ENCODE measurements around the gene TMEM40. TPM values are rescaled to one million over a fixed set of nuclear protein-coding genes. Genes with fewer than 3 reads are reported as not detected.

Gene TMEM40
- total RNA-seq, 2 experiments from 2014 or later, result not detected

DNA sequence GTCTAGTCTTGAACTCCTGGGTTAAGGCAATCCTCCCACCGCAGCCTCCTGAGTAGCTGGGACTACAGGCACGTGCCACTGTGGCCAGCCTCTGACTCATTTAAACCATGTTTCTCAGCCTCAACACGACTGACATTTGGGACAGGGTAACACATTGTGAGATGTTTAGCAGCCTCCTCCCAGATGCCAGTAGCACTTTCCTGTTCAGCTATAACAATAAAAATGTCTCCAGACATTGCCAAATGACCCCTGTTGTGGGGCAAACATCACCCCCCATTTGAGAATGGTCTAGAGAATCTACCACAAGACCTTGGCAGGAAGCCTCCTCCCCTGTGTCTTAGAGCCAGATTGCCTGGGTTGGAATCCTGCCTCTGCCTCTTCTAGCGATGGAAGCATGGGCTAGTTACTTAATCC, 8.4 kb downstream of the TMEM40 start:
- Histone ChIP-seq H2AFZ (ENCODE audit: low read length) (peak overlapping the region; percentile 71), H3K9me3 (ENCODE audit: low read length) (no peaks in the 10 kb centered on the region), H3K4me3 (ENCODE audit: low read depth, low read length, poor library complexity, severe bottlenecking) (peak overlapping the region; percentile 3), H3K36me3 (ENCODE audit: insufficient read depth, low read length) (no peaks in the 10 kb centered on the region), H3K4me1 (ENCODE audit: insufficient read depth, low read length, poor library complexity, severe bottlenecking) (peaks cover 60% of the 10 kb centered on the region), H3K27ac (ENCODE audit: low read depth, low read length, poor library complexity, severe bottlenecking) (peak overlapping the region; percentile 86), H3K9me2 (ENCODE audit: insufficient read depth, low read length) (no peaks in the 10 kb centered on the region), H3K79me2 (ENCODE audit: insufficient read depth, low read depth, low read length) (no peaks in the 10 kb centered on the region), H3K4me2 (ENCODE audit: low read length) (peak overlapping the region; percentile 63), H4K20me1 (ENCODE audit: insufficient read depth, low read length) (no peaks in the 10 kb centered on the region)
- ChIA-PET POLR2A (interaction anchor here (0.6 to 2.7 kb wide), 4 partner anchors 9 to 233 kb away, joined by 3 to 8 read pairs (median 4); partner anchors contain the start of gene TMEM40), CTCF (ENCODE audit: unreplicated experiment) (no interaction called here)
- DNase-seq (ENCODE audit: low spot score), result no peak
- intact Hi-C loops (cut with micrococcal nuclease; ENCODE audit: unreplicated experiment), result no loop called here
- TF ChIP-seq, protein P1, sequence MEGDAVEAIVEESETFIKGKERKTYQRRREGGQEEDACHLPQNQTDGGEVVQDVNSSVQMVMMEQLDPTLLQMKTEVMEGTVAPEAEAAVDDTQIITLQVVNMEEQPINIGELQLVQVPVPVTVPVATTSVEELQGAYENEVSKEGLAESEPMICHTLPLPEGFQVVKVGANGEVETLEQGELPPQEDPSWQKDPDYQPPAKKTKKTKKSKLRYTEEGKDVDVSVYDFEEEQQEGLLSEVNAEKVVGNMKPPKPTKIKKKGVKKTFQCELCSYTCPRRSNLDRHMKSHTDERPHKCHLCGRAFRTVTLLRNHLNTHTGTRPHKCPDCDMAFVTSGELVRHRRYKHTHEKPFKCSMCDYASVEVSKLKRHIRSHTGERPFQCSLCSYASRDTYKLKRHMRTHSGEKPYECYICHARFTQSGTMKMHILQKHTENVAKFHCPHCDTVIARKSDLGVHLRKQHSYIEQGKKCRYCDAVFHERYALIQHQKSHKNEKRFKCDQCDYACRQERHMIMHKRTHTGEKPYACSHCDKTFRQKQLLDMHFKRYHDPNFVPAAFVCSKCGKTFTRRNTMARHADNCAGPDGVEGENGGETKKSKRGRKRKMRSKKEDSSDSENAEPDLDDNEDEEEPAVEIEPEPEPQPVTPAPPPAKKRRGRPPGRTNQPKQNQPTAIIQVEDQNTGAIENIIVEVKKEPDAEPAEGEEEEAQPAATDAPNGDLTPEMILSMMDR (conservative IDR thresholded peaks at IDR 0.05; ENCODE audit: low read length), result no peak
- no peak for TF ChIP-seq EZH2phosphoT487 (IDR thresholded peaks at IDR 0.05; ENCODE audit: borderline replicate concordance, low read depth, low read length)
- no TSS peak for BruUV-seq (replicated peaks)

DNA sequence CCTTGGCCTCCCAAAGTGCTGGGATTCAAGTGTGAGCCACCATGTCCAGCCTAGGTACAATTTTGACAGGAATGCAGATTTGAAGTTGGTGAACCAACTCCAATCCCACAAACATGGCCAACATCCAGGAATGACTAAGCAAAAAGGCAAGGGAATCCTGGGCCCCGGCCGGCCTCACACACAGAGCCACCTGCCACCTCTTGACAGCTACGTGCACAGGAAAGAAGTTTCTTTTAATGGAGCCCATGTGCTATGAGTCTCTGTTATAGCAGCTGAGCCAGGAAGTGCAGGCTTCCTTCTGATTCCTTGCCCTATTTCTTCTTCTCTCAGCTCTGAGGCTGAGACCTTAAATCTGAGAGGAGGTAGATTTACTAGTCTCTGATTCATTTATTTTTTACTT, 8.8 kb downstream of the TMEM40 start:
- Histone ChIP-seq H3K9me3 (ENCODE audit: low read length) (no peaks in the 10 kb centered on the region), H3K27ac (ENCODE audit: low read depth, low read length, poor library complexity, severe bottlenecking) (peak overlapping the region; percentile 86), H4K20me1 (ENCODE audit: insufficient read depth, low read length) (no peaks in the 10 kb centered on the region), H3K36me3 (ENCODE audit: insufficient read depth, low read length) (no peaks in the 10 kb centered on the region), H3K79me2 (ENCODE audit: insufficient read depth, low read depth, low read length) (no peaks in the 10 kb centered on the region), H3K4me3 (ENCODE audit: low read depth, low read length, poor library complexity, severe bottlenecking) (peak overlapping the region; percentile 3), H3K4me1 (ENCODE audit: insufficient read depth, low read length, poor library complexity, severe bottlenecking) (peaks cover 60% of the 10 kb centered on the region), H2AFZ (ENCODE audit: low read length) (peak overlapping the region; percentile 71), H3K9me2 (ENCODE audit: insufficient read depth, low read length) (no peaks in the 10 kb centered on the region), H3K4me2 (ENCODE audit: low read length) (peak overlapping the region; percentile 63)
- DNase-seq (ENCODE audit: low spot score), result peak; percentile 79
- intact Hi-C loops (cut with micrococcal nuclease; ENCODE audit: unreplicated experiment), result no loop called here
- POLR2A ChIA-PET, result interaction anchor here (1.0 to 2.7 kb wide), 5 partner anchors 9 to 163 kb away, joined by 3 to 8 read pairs (median 3); partner anchors contain the start of gene TMEM40
- CTCF ChIA-PET (ENCODE audit: unreplicated experiment), result no interaction called here
- no peak for TF ChIP-seq EZH2phosphoT487 (IDR thresholded peaks at IDR 0.05; ENCODE audit: borderline replicate concordance, low read depth, low read length)
- TF ChIP-seq, protein P1 (conservative IDR thresholded peaks at IDR 0.05; ENCODE audit: low read length), result no peak
- no TSS peak for BruUV-seq (replicated peaks)

DNA sequence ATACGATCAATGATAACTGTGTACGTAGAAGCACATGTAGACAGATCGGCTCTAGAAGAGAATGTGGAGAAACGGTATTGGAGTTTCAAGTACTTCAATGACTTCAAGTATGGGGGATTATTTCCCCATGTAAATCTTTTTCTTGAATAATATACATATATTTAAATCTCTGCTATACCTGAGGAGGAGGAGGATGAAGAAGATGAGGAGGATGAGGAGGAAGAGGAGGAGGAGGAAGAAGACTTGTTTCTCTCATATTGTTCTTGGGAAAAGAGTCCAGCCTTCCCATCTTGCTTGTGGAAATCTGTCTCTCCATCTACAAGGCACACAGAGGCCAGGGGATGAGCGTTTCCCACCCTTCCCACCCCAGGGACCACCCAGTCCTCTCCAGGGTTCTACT, 10.6 kb downstream of the TMEM40 start:
- Histone ChIP-seq H3K79me2 (ENCODE audit: insufficient read depth, low read depth, low read length) (no peaks in the 10 kb centered on the region), H3K9me2 (ENCODE audit: insufficient read depth, low read length) (no peaks in the 10 kb centered on the region), H3K36me3 (ENCODE audit: insufficient read depth, low read length) (no peaks in the 10 kb centered on the region), H3K4me3 (ENCODE audit: low read depth, low read length, poor library complexity, severe bottlenecking) (peak overlapping the region; percentile 38), H3K27ac (ENCODE audit: low read depth, low read length, poor library complexity, severe bottlenecking) (peak overlapping the region; percentile 86), H2AFZ (ENCODE audit: low read length) (peak overlapping the region; percentile 58; the same call in 1 of the 2 replicates), H3K4me2 (ENCODE audit: low read length) (peak overlapping the region; percentile 63), H3K9me3 (ENCODE audit: low read length) (no peaks in the 10 kb centered on the region), H3K4me1 (ENCODE audit: insufficient read depth, low read length, poor library complexity, severe bottlenecking) (peaks cover 58% of the 10 kb centered on the region), H4K20me1 (ENCODE audit: insufficient read depth, low read length) (no peaks in the 10 kb centered on the region)
- ChIA-PET CTCF (ENCODE audit: unreplicated experiment) (interaction anchor here (1.0 kb wide), 1 partner anchor 28 kb away, joined by 3 read pairs; no protein-coding TSS in a partner anchor), POLR2A (interaction anchor here (0.5 to 2.7 kb wide), 6 partner anchors 11 to 196 kb away, joined by 3 to 8 read pairs (median 4); partner anchors contain the start of genes RPL32 and TMEM40)
- TF ChIP-seq, protein P1 (conservative IDR thresholded peaks at IDR 0.05; ENCODE audit: low read length), result no peak
- TF ChIP-seq EZH2phosphoT487 (IDR thresholded peaks at IDR 0.05; ENCODE audit: borderline replicate concordance, low read depth, low read length), result no peak
- no TSS peak for BruUV-seq (replicated peaks)
- intact Hi-C loops (cut with micrococcal nuclease; ENCODE audit: unreplicated experiment), result no loop called here
- DNase-seq (ENCODE audit: low spot score), result no peak

Measured in OCI-LY7 (cell line).